Measurements from ENCODE around the gene TM2D3. TPM values are rescaled to one million over a fixed set of nuclear protein-coding genes. Genes with fewer than 3 reads are reported as not detected.

TM2D3 gene
- total and polyA plus RNA-seq, 2 donors (not counting 3 experiments of a cell fraction or from before 2014, with no cell fraction given) = 34.3 to 51.5 TPM

DNA sequence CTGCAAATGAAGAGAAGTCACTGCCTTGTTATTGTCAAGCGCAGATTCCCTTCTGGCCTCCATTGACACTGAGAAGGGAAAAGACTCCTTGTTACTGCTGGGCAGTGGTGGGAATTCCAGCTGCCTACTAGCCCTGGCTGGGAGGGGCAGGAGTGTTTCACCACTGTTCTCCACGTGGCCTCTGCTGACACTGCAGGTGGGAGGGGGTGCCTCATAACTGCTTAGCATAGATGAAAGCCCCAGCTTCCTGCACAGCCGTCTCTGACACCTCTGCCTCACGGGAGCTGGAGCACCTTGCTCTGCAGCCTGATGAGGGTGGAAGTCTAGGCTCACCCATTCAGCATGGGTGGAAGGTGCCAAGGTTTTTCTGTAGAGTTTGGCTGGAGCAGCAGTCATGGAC is 52.1 kb downstream of the TM2D3 start:
- Histone ChIP-seq H3K4me1 (ENCODE audit: control insufficient read depth, extremely low read depth, insufficient read depth, low read length) (no peaks in the 10 kb centered on the region), H3K36me3 (ENCODE audit: control insufficient read depth in 2 of 2, extremely low read depth in 1 of 2, insufficient read depth in 2 of 2, low read length in 2 of 2) (no peaks in the 10 kb centered on the region), H3K9ac (replicated peaks; ENCODE audit: extremely low read depth, insufficient read depth, low read length) (no peak overlapping the region), H3K4me3 (replicated peaks in 1 of 3; ENCODE audit: insufficient read depth in 1 of 3, low read depth in 1 of 3, low read length in 3 of 3) (no peak overlapping the region), H3K79me2 (ENCODE audit: control insufficient read depth, insufficient read depth, low read length) (no peaks in the 10 kb centered on the region), H3K27me3 (ENCODE audit: control insufficient read depth in 2 of 2, insufficient read depth in 2 of 2, low read length in 2 of 2) (no peaks in the 10 kb centered on the region), H3K27ac (ENCODE audit: insufficient read depth, low read depth, low read length) (no peak overlapping the region), H2AFZ (ENCODE audit: low read depth, low read length) (no peak overlapping the region), H3K9me3 (replicated peaks; ENCODE audit: control insufficient read depth, insufficient read depth, low read length) (no peaks in the 10 kb centered on the region), H3K4me2 (ENCODE audit: insufficient read depth, low read length) (no peak overlapping the region), H3K9me1 (replicated peaks; ENCODE audit: control insufficient read depth, extremely low read depth, insufficient read depth, low read length) (no peaks in the 10 kb centered on the region), H4K20me1 (replicated peaks; ENCODE audit: control insufficient read depth, extremely low read depth, insufficient read depth, low read length) (no peaks in the 10 kb centered on the region)
- intact Hi-C loops (cut with micrococcal nuclease) (no loop called here), dilution Hi-C loops (cut with MboI; ENCODE audit: extremely low pct_ligation_motif_present, low sequenced_read_pairs) (no loop called here)
- DNase-seq (ENCODE audit: low read depth, low spot score) (no peak), FAIRE-seq (no peak)
- CTCF ChIA-PET = interaction anchor here (1.9 kb wide), 1 partner anchor 9 kb away, joined by 6 read pairs; no protein-coding TSS in a partner anchor
- TF ChIP-seq, protein P1, sequence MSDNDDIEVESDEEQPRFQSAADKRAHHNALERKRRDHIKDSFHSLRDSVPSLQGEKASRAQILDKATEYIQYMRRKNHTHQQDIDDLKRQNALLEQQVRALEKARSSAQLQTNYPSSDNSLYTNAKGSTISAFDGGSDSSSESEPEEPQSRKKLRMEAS (IDR thresholded peaks at IDR 0.05; ENCODE audit: insufficient read depth, insufficient read length) = no peak
- TF ChIP-seq, protein P2, sequence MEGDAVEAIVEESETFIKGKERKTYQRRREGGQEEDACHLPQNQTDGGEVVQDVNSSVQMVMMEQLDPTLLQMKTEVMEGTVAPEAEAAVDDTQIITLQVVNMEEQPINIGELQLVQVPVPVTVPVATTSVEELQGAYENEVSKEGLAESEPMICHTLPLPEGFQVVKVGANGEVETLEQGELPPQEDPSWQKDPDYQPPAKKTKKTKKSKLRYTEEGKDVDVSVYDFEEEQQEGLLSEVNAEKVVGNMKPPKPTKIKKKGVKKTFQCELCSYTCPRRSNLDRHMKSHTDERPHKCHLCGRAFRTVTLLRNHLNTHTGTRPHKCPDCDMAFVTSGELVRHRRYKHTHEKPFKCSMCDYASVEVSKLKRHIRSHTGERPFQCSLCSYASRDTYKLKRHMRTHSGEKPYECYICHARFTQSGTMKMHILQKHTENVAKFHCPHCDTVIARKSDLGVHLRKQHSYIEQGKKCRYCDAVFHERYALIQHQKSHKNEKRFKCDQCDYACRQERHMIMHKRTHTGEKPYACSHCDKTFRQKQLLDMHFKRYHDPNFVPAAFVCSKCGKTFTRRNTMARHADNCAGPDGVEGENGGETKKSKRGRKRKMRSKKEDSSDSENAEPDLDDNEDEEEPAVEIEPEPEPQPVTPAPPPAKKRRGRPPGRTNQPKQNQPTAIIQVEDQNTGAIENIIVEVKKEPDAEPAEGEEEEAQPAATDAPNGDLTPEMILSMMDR (IDR thresholded peaks at IDR 0.05; ENCODE audit: extremely low read depth in 1 of 2, insufficient read depth in 1 of 2, low read depth in 1 of 2, low read length in 2 of 2) = no peak
- TF ChIP-seq POLR2AphosphoS5 (IDR thresholded peaks at IDR 0.05; ENCODE audit: insufficient read depth, low read depth, low read length) (no peak), GATA2 (IDR thresholded peaks at IDR 0.05; ENCODE audit: insufficient read depth, insufficient read length, low read depth, low read length) (no peak), MYC (IDR thresholded peaks at IDR 0.05; ENCODE audit: low read depth, low read length) (no peak), EZH2 (IDR thresholded peaks at IDR 0.05; ENCODE audit: borderline replicate concordance, low read depth, low read length, severe bottlenecking) (no peak), POLR2A (IDR thresholded peaks at IDR 0.05; ENCODE audit: low read depth, low read length) (no peak), JUN (IDR thresholded peaks at IDR 0.05; ENCODE audit: borderline replicate concordance, insufficient read depth, insufficient read length, low read depth) (no peak), FOS (IDR thresholded peaks at IDR 0.05; ENCODE audit: borderline replicate concordance, insufficient read depth, low read length) (no peak)
- no TSS peak for BruUV-seq (replicated peaks)
- POLR2A ChIA-PET = no interaction called here
